Stimulated activated CD4-positive, alpha-beta T cell treated with anti-CD3 and anti-CD28 coated beads, Interleukin-12 subunit alpha, Interleukin-12 subunit beta, amount 100 ng/mL, for 4 hours (primary cell): ENCODE results near the gene PIGS.
"Not testable (repeated sequence)": the region's sequence is repeated elsewhere in the genome, so short reads cannot be mapped to it uniquely, and the experiment has no call there.

ENCODE experiments used
- DNase-seq: peaks from one replicate; pipeline ENCODE4 v3.0.0-alpha.2; 2020

PIGS gene

DNA sequence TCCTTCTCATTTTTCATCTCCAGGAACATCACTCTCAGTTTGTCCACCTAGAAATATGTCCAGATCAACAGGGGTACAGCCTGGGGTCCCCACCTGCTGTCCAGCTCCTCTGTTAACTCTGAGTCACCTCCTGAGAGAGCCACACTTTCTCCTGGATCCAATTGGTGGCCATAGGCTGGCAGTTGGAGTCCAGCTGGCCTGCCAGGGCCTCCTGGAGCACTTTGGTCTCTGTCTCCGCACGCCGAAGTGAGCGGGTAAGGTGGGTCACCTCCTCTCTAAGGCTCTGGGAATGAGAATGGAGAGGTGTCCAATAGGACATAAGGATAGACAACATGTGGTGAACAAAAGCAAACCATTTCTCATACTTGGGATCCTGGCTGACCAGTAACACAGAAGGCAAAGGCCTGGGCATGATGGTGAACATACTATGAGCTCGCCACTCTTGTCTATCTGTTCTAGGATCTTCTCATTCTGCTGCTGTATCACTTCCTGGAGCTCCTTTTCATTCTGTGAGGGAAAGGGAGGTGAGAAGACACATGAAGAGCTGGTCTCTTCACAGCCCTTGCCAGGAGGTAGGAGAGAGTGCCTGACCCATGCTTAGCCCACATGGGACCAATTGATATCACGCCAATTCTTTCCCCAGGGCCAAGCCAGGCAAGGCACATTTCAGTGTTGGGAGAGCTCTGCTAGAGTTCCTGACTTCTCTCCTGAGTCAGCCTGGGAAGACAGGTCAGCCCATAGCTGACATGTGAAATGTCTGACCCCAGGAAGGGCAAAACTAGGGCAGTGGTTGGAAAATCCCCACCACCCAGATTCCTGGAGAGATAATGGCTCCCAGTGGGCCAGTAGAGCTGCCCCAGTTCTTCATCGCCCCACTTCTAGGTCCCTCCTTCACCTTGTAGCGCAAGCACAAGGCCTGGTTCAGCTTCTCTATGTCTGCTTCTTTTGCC is 7.2 kb upstream of the PIGS start:
- DNase-seq: no peak

DNA sequence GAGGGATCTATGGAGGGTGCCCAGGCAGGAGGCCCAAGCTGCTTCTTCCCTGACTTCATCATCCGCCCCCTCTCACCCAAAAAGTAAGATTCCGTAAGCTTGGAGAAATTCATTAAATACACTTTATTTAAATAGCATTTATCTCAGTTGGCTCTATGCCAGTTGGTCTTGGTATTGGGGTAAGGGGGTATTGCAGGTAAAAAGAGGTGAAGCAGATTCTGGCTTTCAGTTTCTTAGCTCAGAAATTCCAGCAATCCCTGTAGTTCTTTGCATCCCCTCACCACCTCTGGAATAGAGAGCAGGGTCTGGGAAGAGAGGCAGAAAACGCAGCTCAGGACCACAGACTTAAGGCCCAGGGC is 6.1 kb upstream of the PIGS start:
- no peak for DNase-seq

DNA sequence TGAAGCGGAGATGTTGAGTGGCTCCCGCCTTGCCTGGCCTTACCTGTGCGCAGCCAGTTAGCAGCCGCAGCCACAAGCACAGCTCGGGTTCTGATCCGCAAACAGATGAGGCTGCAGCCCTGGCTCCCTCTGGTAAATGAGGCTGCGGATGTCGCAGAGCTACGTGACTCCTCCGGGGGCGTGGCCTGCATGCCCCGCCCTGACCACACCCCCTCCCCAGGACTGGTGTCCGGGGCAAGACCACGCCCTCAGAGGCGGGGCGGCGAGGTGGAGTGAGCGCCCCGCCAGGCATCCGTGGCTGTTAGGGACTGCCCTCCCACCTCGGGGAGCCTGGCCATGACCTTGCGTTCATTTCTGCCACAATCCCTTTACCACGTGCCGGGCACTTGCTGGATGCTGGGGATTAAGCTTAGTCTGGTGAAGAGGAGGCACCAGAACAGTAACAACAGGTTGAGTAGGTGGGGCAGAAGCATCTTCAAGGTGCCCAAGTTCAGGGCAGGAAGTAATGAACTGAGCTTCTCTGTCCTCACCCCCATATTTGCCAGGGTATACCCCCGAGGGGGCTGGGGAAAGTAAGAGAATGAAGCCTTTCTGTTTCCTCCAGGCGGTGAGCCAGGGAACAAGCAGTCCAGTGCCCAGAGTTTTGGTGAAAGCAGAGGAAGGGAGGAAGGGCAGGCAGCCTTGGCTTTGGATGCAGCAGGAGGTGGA is 5.6 kb upstream of the PIGS start, which contains the start of gene ALDOC:
Gene ALDOC, minus strand, starts transcription at position 138 of the 708 bp plus-strand sequence. CDS start 1,363 bp downstream, outside the sequence.
- DNase-seq: peak; percentile 99

DNA sequence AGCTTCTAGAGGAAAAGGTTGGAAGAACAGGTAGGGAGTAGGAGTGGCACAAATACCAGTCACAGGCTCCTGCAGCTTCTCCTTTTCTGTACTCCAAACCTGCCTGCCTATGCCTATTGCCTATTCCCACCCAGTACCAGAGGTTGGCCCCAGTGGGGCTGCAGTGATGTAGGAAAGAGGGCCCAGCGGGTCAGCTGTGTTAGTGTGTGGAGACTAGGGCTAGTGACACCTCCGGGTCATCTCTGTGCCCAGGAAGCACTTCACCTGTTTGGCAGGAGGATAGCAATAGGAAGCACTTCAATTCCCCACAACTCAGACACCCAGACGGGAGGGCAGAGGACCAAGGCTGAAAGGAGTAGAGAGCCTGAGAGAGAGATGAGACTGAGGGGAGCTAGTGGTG is 4.7 kb upstream of the PIGS start:
- DNase-seq: not testable (repeated sequence)

GRCh38 chr17:28575126-28575795 is 3.9 kb upstream of the PIGS start:
- no peak for DNase-seq

DNA sequence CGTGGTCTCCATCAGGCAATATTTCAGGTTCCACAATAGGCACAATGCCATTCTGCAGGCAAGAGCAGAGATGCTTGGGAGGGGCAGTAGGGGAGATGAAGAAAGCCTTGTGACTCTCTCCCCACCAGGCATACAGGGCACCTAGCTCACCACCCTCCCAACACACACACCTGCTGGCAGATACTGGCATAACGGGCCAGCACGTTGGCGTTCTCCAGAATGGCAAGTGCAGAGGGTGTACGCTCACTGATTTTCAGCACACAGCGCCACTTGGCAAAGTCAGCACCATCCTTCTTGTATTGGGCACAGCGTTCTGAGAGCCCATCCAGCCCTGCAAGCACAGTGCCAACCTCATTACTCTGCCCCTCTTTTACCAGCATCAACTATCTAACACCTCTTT is 3.2 kb upstream of the PIGS start:
- no peak for DNase-seq

- DNase-seq: no peak
These were observed 2.7 kb upstream of the PIGS start for GRCh38 chr17:28573966-28574480.

DNA sequence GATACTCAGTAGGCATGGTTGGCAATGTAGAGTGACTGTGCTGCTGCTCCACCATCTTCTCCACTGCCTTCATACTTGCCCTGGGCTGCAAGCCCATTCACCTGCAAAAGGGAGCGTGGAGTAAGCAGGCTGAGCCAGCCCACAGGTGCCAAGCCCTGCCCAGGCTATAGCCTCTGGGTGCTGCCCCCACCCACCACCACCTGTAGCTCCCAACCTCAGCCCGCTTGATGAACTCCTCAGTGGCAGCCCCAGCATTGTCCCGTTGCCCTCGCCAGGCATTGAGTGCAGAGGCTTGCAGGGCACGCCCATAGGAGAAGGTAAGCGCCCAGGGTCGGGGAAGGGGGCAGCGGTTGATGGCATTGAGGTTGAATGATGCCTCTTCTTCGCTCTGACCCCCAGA is 2.2 kb upstream of the PIGS start:
- DNase-seq: no peak

- DNase-seq: no peak
These were observed 1.7 kb upstream of the PIGS start for GRCh38 chr17:28573040-28573380.

DNA sequence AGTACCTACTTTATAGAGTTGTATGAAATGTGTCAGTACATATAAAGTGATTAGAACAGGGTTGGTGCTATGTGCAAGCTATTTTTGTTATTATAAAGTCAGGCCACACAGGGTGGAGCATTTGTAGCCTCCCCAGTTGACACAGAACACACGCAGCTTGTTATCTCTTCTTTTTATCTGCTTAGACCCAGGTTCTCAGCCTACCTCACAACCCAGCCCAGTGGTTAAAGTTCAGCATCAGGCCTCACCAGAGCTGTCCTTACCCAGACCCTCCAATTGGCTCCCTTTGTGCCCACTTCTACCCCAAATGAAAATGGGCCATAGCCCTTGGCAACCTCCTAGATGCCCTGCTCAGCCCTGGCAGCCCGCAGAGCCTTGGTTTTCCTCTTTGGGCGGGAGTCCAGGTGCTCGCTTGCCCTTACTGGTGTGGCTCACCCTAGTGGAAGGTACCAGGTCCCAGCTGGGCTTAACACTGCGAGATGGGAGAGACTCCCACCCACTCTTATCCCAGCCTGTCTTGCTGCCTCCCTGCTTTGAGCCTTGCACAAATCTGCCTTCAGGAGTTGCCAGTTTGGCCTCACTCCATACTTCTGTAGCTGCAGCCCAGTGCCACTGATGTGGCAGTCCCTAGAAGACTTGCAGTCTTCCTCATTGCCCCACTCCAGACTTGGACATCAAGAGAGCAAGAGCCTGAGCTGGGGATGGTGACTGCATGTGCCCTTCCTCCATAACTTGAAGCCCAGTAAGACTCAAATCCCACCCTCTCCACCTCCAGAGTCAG is 1.1 kb upstream of the PIGS start:
- no peak for DNase-seq

DNA sequence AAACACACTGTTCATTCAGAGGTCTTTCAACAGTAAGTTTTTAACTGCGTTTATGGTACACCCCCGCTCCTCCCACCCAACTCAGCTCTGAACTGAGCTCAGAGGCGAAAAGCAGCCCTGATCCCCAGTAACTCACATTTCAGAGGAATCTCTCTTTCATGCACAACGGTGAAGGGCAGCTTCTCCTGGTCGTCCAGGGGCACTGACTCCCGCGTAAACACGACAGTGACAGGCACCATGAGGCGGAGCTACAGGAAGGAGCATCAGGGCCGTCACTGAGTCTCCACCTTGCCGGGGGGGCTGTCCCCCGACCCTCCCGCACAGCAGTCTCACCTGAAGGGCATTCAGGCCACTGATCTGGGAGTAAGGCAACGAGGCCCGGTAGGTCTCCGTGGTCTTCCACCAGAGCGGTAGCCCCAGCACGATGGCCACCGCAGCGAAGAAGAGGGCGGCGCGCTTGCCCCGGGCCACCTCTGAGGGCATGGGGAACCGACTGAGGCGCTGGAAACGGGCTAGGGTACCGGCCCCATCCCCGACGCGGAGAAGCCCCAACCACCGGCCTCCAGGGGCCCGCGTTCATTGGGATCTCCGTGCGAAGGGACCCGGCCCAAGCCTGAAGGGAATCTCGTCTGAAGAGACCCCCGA is 486 bp downstream of the PIGS start:
- peak; percentile 39 for DNase-seq

DNA sequence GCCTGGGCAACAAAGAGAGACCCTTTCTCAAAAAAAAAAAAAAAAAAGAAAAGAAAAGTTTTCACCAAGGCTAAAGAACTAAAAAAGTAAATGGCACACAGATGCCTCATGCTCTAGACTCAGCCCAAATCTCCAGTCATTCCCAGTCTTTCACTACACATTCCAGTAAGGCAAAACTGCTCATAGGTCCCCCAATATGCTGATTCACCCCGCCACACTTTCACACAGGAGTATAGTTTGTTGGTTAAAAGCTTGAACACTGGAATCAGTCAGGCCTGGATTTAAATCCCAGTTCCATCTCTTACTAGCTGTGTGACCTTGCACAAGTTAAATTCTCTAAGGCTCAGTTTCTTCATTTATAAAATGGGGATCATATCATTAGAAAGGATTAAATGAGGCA is 1.9 kb downstream of the PIGS start:
- DNase-seq: no peak

DNA sequence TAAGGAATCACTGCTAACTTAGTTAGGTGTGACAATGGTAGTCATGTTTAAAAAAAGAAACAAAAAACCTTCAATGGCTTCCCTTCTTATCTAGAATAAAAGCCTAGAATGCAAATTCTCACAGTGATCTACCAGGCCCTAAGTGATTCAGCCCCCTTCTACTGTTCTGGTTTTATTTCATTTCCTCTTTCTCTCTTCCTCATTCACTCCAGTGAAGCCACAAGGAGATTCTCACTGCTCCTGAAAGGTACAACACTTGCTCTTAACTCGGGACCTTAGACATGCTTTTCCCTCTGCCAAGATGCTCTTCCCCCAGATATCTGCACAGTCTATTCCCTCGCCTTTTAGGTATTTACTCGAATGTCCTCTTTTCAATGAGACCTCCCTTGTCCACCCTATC is 3.7 kb downstream of the PIGS start:
- no peak for DNase-seq

- no peak for DNase-seq
These were observed 7.8 kb downstream of the PIGS start for GRCh38 chr17:28563475-28563874.

DNA sequence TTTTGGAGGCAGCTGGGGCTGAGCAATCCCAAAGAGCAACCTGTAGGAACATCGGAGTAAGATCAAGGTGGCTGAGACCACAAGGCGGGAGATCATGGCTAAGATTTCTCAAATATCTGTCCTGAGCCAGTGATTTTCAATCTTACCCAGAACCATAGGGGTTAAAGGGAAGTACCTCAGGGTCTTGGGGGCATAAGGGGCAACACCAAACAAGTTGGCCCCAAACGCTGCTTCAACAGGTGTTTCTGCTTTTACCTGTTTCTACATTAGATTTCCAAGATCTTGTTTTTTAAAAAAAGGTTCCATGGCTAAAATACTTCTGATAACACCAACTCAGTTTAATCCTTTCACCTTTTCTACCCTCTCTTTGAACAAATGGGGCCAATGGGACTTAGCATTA is 16.3 kb downstream of the PIGS start:
- no peak for DNase-seq

GRCh38 chr17:28554565-28554964 is 16.8 kb downstream of the PIGS start:
- DNase-seq: no peak

DNA sequence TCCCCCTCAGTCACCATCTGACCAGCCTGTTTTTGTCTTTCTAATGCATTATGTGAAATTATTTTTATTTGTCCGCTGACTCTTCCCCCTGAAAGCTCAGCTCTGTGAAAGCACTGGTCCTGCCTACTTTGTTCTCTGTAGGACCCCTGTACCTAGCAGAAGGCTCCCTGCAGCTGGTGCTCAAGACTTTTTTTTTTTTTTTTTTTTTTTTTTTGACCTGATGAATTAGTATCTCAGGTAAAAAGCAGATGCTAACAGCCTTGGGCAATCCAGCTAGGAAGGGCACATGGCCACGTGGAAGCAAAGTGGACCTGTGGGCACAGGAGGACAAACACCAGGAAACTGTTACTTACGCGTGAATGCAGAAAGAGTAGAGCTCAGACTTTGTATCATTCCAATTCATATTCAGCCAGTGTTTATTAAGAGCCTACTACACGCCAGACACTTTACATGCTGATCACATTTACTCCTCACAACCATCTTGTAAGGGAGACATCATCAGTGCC is 18.3 kb downstream of the PIGS start:
- no peak for DNase-seq

- DNase-seq: peak; percentile 81
These were observed 18.9 kb downstream of the PIGS start, which contains the start of gene UNC119 for GRCh38 chr17:28552176-28552999. Gene UNC119 (minus strand): TSS chr17:28552624. CDS start chr17:28552557, 67 bp downstream.

- no peak for DNase-seq
These were observed 19.7 kb downstream of the PIGS start for GRCh38 chr17:28551421-28552175.

- no peak for DNase-seq
These were observed 20.5 kb downstream of the PIGS start for GRCh38 chr17:28550858-28551257.
